K562 (cell line): Measurements from ENCODE around the gene TSPAN11. TPM values are rescaled to one million over a fixed set of nuclear protein-coding genes. Genes with fewer than 3 reads are reported as not detected.

Source experiments
- ATAC-seq: fragments of 200-7000 bp; cut with Tn5 transposase; 3 replicates; pipeline ENCODE4 v1.9.1; 2020; ENCODE audit warnings: moderate library complexity
- BruUV-seq: library from RNA; stranded (reverse); fragments of 400-500 nt; replicated peaks from 2 replicates; lab custom pipeline; 2021; lab: Mats Ljungman, UMichigan
- CTCF ChIA-PET: fragments of 300-600 bp; formaldehyde crosslinking; extraction: SDS; loops from one replicate; lab custom pipeline; 2021; ENCODE audit warnings: low intra/inter-chr PET ratio; lab: Yijun Ruan, JAX
- POLR2A ChIA-PET: fragments of 300-600, 350-650 bp; sonication (Branson Sonifier 250); formaldehyde crosslinking; extraction: SDS; loops from one replicate; lab custom pipeline; 2021; ENCODE audit warnings: antibody characterized with exemption, inconsistent platforms; lab: Yijun Ruan, JAX
- DNase-seq, 4 experiments: peaks; one replicate each; pipeline versions ENCODE4 v3.0.0 to v3.0.0-alpha.2; 2011 to 2018; ENCODE audit warnings: low spot score in 3 of 4, mixed read lengths in 3 of 4; ENCODE audit errors: extremely low read depth in 1 of 4
- FAIRE-seq: peaks from 2 replicates; lab custom pipeline; 2011; peaks lifted over from hg19 to GRCh38; lab: Jason Lieb, UNC
- H2AFZ ChIP-seq: 2 replicates; pipeline ENCODE4 v1.6.0; 2011; ENCODE audit warnings: low read depth, low read length, control low read depth, inconsistent platforms
- H3K27ac ChIP-seq: fragments of 200-600 bp; 3 replicates; pipeline ENCODE4 v1.8.0; 2011; ENCODE audit warnings: low read depth, mild to moderate bottlenecking, control low read depth, inconsistent platforms, low read length, moderate library complexity, mixed read lengths; ENCODE audit errors: extremely low read depth
- H3K27me3 ChIP-seq, 2 experiments: fragments of 300-600 bp in 1 of 2; 2 replicates in 1 of 2; 3 replicates in 1 of 2; pipeline versions ENCODE4 v1.6.0 to v1.8.0; 2011; ENCODE audit warnings: inconsistent platforms in 2 of 2, low read length in 2 of 2, mild to moderate bottlenecking in 1 of 2, mixed read lengths in 1 of 2, moderate library complexity in 1 of 2; ENCODE audit not compliant: control insufficient read depth in 2 of 2, insufficient read depth in 2 of 2
- H3K36me3 ChIP-seq: fragments of 300-600 bp; 3 replicates; pipeline ENCODE4 v1.8.0; 2011; ENCODE audit warnings: mild to moderate bottlenecking, low read length, inconsistent platforms; ENCODE audit not compliant: control insufficient read depth, insufficient read depth
- H3K4me1 ChIP-seq, 2 experiments: fragments of 200-600 bp in 1 of 2; replicated peaks in 1 of 2; 2 replicates in 1 of 2; 3 replicates in 1 of 2; pipeline versions ENCODE4 v1.5.1 to v1.8.0; 2011; ENCODE audit warnings: inconsistent platforms in 2 of 2, low read length in 2 of 2, mild to moderate bottlenecking in 1 of 2, mixed read lengths in 1 of 2, moderate library complexity in 1 of 2; ENCODE audit not compliant: control insufficient read depth in 2 of 2, insufficient read depth in 2 of 2
- H3K4me2 ChIP-seq: 2 replicates; pipeline ENCODE4 v1.6.1; 2011; ENCODE audit warnings: low read length, control low read depth, inconsistent platforms, mixed read lengths; ENCODE audit not compliant: insufficient read depth
- H3K4me3 ChIP-seq: fragments of 200-600 bp; sonication (generic), shearing (Covaris generic); 2 replicates; pipeline ENCODE4 v1.5.1; 2016; ENCODE audit warnings: control low read depth, inconsistent platforms
- H3K79me2 ChIP-seq: fragments of 200-600 bp; 3 replicates; pipeline ENCODE4 v1.8.0; 2011; ENCODE audit warnings: low read length, inconsistent platforms; ENCODE audit not compliant: control insufficient read depth, insufficient read depth
- H3K9ac ChIP-seq, 2 experiments: 2 replicates each; pipeline versions ENCODE4 v1.6.0 to v1.6.1; 2011; ENCODE audit warnings: low read depth in 2 of 2, low read length in 2 of 2, control low read depth in 1 of 2, inconsistent platforms in 1 of 2, mild to moderate bottlenecking in 1 of 2, mixed read lengths in 1 of 2; ENCODE audit not compliant: insufficient read depth in 1 of 2
- H3K9me1 ChIP-seq: one replicate; pipeline ENCODE4 v1.6.0; 2011; ENCODE audit warnings: inconsistent platforms, mild to moderate bottlenecking, low read length, moderate library complexity; ENCODE audit not compliant: control insufficient read depth, insufficient read depth
- H3K9me3 ChIP-seq: replicated peaks from 2 replicates; pipeline ENCODE4 v1.5.1; 2011; ENCODE audit warnings: low read depth, low read length, inconsistent platforms; ENCODE audit not compliant: control insufficient read depth, insufficient read depth
- H4K20me1 ChIP-seq: replicated peaks from 2 replicates; pipeline ENCODE4 v1.6.1; 2011; ENCODE audit warnings: low read length, inconsistent platforms, mixed read lengths; ENCODE audit not compliant: control insufficient read depth, insufficient read depth
- EGR1 ChIP-seq: fragments of 450-650 bp; conservative IDR thresholded peaks from 2 replicates; pipeline ENCODE4 v1.6.1; 2017; ENCODE audit warnings: mild to moderate bottlenecking
- KDM5B ChIP-seq: fragments of 200-600 bp; sonication (generic); IDR thresholded peaks from 2 replicates; pipeline ENCODE4 v1.6.1; 2012; ENCODE audit warnings: low read depth, mild to moderate bottlenecking, moderate library complexity, low read length, control low read depth, inconsistent platforms; ENCODE audit not compliant: insufficient replicate concordance
- PYGO2 ChIP-seq: fragments of 450-650 bp; IDR thresholded peaks from 2 replicates; pipeline ENCODE4 v1.6.1; 2016; ENCODE audit warnings: mild to moderate bottlenecking, missing genetic modification characterization, moderate library complexity, missing compliant biosample characterization
- RBM34 ChIP-seq: fragments of 200-400 bp; formaldehyde crosslinking; IDR thresholded peaks from 2 replicates; pipeline ENCODE4 v1.6.1; 2018; ENCODE audit warnings: low read length, borderline replicate concordance; ENCODE audit not compliant: insufficient read depth
- RFX7 ChIP-seq: fragments of 250-450 bp; sonication (Bioruptor Pico); IDR thresholded peaks from 2 replicates; pipeline ENCODE4 v1.5.1; 2021; ENCODE audit warnings: mild to moderate bottlenecking
- SREBF2 ChIP-seq: sonication (generic); formaldehyde crosslinking; IDR thresholded peaks from 2 replicates; pipeline ENCODE4 v1.4.0; 2020; ENCODE audit warnings: mild to moderate bottlenecking, missing genetic modification reagents
- THRAP3 ChIP-seq: fragments of 450-650 bp; IDR thresholded peaks from 2 replicates; pipeline ENCODE4 v1.6.1; 2016; ENCODE audit warnings: mild to moderate bottlenecking, inconsistent platforms, borderline replicate concordance
- WGBS: fragments of 100-300 bp; shearing (Covaris generic); methylation state at CpG from one replicate; pipeline ENCODE4 v1.1.6; 2016; ENCODE audit warnings: low coverage, mixed read lengths; ENCODE audit not compliant: insufficient coverage; ENCODE audit errors: missing lambda C conversion rate; 5-methylcytosine and 5-hydroxymethylcytosine counted together
- in situ Hi-C: fragments of 300-500 bp; cut with MboI; formaldehyde crosslinking; loops from 4 replicates; pipeline ENCODE4 v1.15.0; 2018; ENCODE audit warnings: inconsistent platforms, mixed read lengths
- intact Hi-C: fragments of 100-400 bp; cut with micrococcal nuclease; formaldehyde crosslinking; loops from 2 replicates; pipeline ENCODE4 v1.14.2; 2022
- polyA plus RNA-seq, 8 experiments: library from polyadenylated mRNA; depleted of rRNA in 4 of 8; stranded (reverse) in 5 of 8; unstranded in 3 of 8; fragments of >200 nt; fragmentation: Nextera tagmentation in 2 of 8; fragmentation: Illumina TruSeq in 1 of 8; extraction: Ambion mirVana in 2 of 8; extraction: Trizol in 1 of 8; gene quantifications; 2 replicates each; pipeline versions ENCODE4 v1.2.1 to v1.2.3, GENCODE V29; 2011 to 2014; ENCODE audit warnings: inconsistent platforms in 1 of 8, missing spikeins in 1 of 8
- total RNA-seq, 7 experiments: library from RNA; depleted of rRNA in 6 of 7; stranded (reverse); fragments of >200 nt in 6 of 7; fragmentation: Illumina TruSeq in 2 of 7; extraction: Trizol in 2 of 7; gene quantifications; 2 replicates each; pipeline versions ENCODE4 v1.2.1 to v1.2.3, GENCODE V29; 2011 to 2021; ENCODE audit warnings: low replicate concordance in 1 of 7
- TF ChIP-seq, protein P1 (sequence below): fragments of 250-450 bp; sonication (Bioruptor Pico); IDR thresholded peaks from 2 replicates; pipeline ENCODE4 v1.4.0; 2020; ENCODE audit warnings: borderline replicate concordance
- TF ChIP-seq, protein P2 (sequence below): fragments of 450-650 bp; formaldehyde crosslinking; IDR thresholded peaks from 2 replicates; pipeline ENCODE4 v1.4.0; 2020; ENCODE audit warnings: mild to moderate bottlenecking, moderate library complexity
- TF ChIP-seq, protein P3 (sequence below): fragments of 450-650 bp; IDR thresholded peaks from 2 replicates; pipeline ENCODE4 v1.6.1; 2016; ENCODE audit warnings: low read depth, mild to moderate bottlenecking, moderate library complexity
- TF ChIP-seq, protein P4 (sequence below): sonication (generic); formaldehyde crosslinking; IDR thresholded peaks from 2 replicates; pipeline ENCODE4 v1.8.0; 2023; ENCODE audit warnings: missing genetic modification reagents, mild to moderate bottlenecking, borderline replicate concordance

TSPAN11 gene
- total and polyA plus RNA-seq, 9 of the 15 experiments (the other 6 are each of a cell fraction or from before 2014, with no cell fraction given) = not detected

GRCh38 chr12:30914986-30915591 is 11.5 kb upstream of the TSPAN11 start (continued):
- TF ChIP-seq, protein P1, sequence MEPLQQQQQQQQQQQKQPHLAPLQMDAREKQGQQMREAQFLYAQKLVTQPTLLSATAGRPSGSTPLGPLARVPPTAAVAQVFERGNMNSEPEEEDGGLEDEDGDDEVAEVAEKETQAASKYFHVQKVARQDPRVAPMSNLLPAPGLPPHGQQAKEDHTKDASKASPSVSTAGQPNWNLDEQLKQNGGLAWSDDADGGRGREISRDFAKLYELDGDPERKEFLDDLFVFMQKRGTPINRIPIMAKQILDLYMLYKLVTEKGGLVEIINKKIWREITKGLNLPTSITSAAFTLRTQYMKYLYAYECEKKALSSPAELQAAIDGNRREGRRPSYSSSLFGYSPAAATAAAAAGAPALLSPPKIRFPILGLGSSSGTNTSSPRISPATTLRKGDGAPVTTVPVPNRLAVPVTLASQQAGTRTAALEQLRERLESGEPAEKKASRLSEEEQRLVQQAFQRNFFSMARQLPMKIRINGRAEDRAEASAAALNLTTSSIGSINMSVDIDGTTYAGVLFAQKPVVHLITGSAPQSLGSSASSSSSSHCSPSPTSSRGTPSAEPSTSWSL (CRISPR knock-in tag) = no peak
- TF ChIP-seq RFX7 (CRISPR knock-in tag) = no peak

DNA sequence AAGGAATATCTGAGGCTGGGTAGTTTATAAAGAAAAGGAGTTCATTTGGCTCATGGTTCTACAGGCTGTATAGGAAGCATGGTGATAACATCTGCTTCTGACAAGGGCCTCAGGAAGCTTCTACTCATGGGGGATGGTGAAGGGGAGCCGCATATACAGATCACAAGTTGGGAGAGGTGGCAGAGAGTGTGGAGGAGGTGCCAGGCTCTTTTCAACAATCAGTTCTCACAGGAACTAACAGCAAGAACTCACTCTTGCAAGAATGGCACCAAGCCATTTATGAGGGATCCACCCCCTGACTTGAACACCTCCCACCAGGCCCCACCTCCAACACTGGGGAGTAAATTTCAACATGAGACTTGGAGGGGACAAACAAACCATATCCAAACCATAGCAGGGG is 3.5 kb upstream of the TSPAN11 start:
- Histone ChIP-seq H3K9ac (no peak overlapping the region), H3K9me3 (no peaks in the 10 kb centered on the region), H3K79me2 (no peaks in the 10 kb centered on the region), H3K9me1 (no peaks in the 10 kb centered on the region), H4K20me1 (no peaks in the 10 kb centered on the region), H3K4me2 (no peak overlapping the region), H3K4me3 (no peak overlapping the region), H3K4me1 (no peaks in the 10 kb centered on the region), H3K36me3 (no peaks in the 10 kb centered on the region), H2AFZ (no peak overlapping the region), H3K27ac (no peak overlapping the region), H3K27me3 (peaks cover 27 to 33% of the 10 kb centered on the region in 2 experiments; a peak in 4 of 5 replicates)
- no TSS peak for BruUV-seq
- in situ Hi-C loops = no loop called here
- ChIA-PET POLR2A (no interaction called here), CTCF (no interaction called here)
- ATAC-seq (no peak), FAIRE-seq (no peak), DNase-seq (no peak)
- intact Hi-C loops = no loop called here
- 0% methylated on average over 1 of the region's 1 CpG for WGBS
- TF ChIP-seq EGR1 = no peak
- TF ChIP-seq, protein P2, sequence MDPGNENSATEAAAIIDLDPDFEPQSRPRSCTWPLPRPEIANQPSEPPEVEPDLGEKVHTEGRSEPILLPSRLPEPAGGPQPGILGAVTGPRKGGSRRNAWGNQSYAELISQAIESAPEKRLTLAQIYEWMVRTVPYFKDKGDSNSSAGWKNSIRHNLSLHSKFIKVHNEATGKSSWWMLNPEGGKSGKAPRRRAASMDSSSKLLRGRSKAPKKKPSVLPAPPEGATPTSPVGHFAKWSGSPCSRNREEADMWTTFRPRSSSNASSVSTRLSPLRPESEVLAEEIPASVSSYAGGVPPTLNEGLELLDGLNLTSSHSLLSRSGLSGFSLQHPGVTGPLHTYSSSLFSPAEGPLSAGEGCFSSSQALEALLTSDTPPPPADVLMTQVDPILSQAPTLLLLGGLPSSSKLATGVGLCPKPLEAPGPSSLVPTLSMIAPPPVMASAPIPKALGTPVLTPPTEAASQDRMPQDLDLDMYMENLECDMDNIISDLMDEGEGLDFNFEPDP (CRISPR knock-in tag) = no peak
- no peak for TF ChIP-seq RBM34
- no peak for TF ChIP-seq SREBF2
- TF ChIP-seq, protein P3, sequence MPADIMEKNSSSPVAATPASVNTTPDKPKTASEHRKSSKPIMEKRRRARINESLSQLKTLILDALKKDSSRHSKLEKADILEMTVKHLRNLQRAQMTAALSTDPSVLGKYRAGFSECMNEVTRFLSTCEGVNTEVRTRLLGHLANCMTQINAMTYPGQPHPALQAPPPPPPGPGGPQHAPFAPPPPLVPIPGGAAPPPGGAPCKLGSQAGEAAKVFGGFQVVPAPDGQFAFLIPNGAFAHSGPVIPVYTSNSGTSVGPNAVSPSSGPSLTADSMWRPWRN = no peak
- no peak for TF ChIP-seq KDM5B
- TF ChIP-seq, protein P4, sequence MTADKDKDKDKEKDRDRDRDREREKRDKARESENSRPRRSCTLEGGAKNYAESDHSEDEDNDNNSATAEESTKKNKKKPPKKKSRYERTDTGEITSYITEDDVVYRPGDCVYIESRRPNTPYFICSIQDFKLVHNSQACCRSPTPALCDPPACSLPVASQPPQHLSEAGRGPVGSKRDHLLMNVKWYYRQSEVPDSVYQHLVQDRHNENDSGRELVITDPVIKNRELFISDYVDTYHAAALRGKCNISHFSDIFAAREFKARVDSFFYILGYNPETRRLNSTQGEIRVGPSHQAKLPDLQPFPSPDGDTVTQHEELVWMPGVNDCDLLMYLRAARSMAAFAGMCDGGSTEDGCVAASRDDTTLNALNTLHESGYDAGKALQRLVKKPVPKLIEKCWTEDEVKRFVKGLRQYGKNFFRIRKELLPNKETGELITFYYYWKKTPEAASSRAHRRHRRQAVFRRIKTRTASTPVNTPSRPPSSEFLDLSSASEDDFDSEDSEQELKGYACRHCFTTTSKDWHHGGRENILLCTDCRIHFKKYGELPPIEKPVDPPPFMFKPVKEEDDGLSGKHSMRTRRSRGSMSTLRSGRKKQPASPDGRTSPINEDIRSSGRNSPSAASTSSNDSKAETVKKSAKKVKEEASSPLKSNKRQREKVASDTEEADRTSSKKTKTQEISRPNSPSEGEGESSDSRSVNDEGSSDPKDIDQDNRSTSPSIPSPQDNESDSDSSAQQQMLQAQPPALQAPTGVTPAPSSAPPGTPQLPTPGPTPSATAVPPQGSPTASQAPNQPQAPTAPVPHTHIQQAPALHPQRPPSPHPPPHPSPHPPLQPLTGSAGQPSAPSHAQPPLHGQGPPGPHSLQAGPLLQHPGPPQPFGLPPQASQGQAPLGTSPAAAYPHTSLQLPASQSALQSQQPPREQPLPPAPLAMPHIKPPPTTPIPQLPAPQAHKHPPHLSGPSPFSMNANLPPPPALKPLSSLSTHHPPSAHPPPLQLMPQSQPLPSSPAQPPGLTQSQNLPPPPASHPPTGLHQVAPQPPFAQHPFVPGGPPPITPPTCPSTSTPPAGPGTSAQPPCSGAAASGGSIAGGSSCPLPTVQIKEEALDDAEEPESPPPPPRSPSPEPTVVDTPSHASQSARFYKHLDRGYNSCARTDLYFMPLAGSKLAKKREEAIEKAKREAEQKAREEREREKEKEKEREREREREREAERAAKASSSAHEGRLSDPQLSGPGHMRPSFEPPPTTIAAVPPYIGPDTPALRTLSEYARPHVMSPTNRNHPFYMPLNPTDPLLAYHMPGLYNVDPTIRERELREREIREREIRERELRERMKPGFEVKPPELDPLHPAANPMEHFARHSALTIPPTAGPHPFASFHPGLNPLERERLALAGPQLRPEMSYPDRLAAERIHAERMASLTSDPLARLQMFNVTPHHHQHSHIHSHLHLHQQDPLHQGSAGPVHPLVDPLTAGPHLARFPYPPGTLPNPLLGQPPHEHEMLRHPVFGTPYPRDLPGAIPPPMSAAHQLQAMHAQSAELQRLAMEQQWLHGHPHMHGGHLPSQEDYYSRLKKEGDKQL = no peak
- no peak for TF ChIP-seq THRAP3
- TF ChIP-seq PYGO2 = no peak
